Loucy (cell line): ENCODE data around the gene CACNB2.
A peak's percentile ranks its signal among the peaks of the same experiment; 100 is the strongest.

Experiments used
- H2AFZ ChIP-seq: fragments of 200-600 bp; sonication (generic); 2 replicates; pipeline ENCODE4 v1.6.0; 2016; ENCODE audit warnings: antibody characterized with exemption, mild to moderate bottlenecking, low read length, moderate library complexity
- H3F3A ChIP-seq: fragments of 200-600 bp; 2 replicates; pipeline ENCODE4 v1.6.0; 2016; ENCODE audit warnings: antibody characterized with exemption, low read depth, mild to moderate bottlenecking
- H3K27me3 ChIP-seq: fragments of 200-600 bp; sonication (generic); 2 replicates; pipeline ENCODE4 v1.6.1; 2014; ENCODE audit warnings: low read length, mild to moderate bottlenecking; ENCODE audit not compliant: insufficient read depth, poor library complexity, severe bottlenecking
- H3K36me3 ChIP-seq: fragments of 200-600 bp; sonication (generic); 2 replicates; pipeline ENCODE4 v1.6.1; 2016; ENCODE audit warnings: low read length; ENCODE audit not compliant: insufficient read depth
- H3K4me1 ChIP-seq: fragments of 200-600 bp; sonication (generic); 2 replicates; pipeline ENCODE4 v1.5.1; 2014; ENCODE audit warnings: low read length, mild to moderate bottlenecking; ENCODE audit not compliant: insufficient read depth, poor library complexity, severe bottlenecking
- H3K4me2 ChIP-seq: fragments of 200-600 bp; sonication (generic); 2 replicates; pipeline ENCODE4 v1.6.0; 2014; ENCODE audit warnings: antibody characterized with exemption, low read length, low read depth, mild to moderate bottlenecking; ENCODE audit not compliant: poor library complexity, severe bottlenecking
- H3K4me3 ChIP-seq: fragments of 200-600 bp; sonication (generic); 2 replicates; pipeline ENCODE4 v1.5.1; 2014; ENCODE audit warnings: low read length, mild to moderate bottlenecking, mixed read lengths; ENCODE audit not compliant: poor library complexity, severe bottlenecking
- H3K79me2 ChIP-seq: fragments of 200-600 bp; sonication (generic); 2 replicates; pipeline ENCODE4 v1.6.1; 2014; ENCODE audit warnings: low read length; ENCODE audit not compliant: insufficient read depth
- H3K9ac ChIP-seq: fragments of 200-600 bp; sonication (generic); 2 replicates; pipeline ENCODE4 v1.6.0; 2014; ENCODE audit warnings: mild to moderate bottlenecking, low read depth, low read length, moderate library complexity; ENCODE audit not compliant: poor library complexity, severe bottlenecking
- H3K9me2 ChIP-seq: fragments of 200-600 bp; sonication (generic); replicated peaks from 2 replicates; pipeline ENCODE4 v1.6.1; 2016; ENCODE audit warnings: low read depth, low read length, mixed read lengths
- H3K9me3 ChIP-seq: fragments of 200-600 bp; sonication (generic); 2 replicates; pipeline ENCODE4 v1.6.1; 2014; ENCODE audit warnings: mild to moderate bottlenecking, antibody characterized with exemption, low read length, low read depth; ENCODE audit not compliant: insufficient read depth
- H4K20me1 ChIP-seq: fragments of 200-600 bp; sonication (generic); 2 replicates; pipeline ENCODE4 v1.6.0; 2014; ENCODE audit warnings: antibody characterized with exemption, low read length, mild to moderate bottlenecking; ENCODE audit not compliant: insufficient read depth, poor library complexity, severe bottlenecking
- EZH2phosphoT487 ChIP-seq: fragments of 200-600 bp; IDR thresholded peaks from 2 replicates; pipeline ENCODE4 v1.6.1; 2018; ENCODE audit warnings: antibody characterized with exemption, mild to moderate bottlenecking, moderate library complexity, borderline replicate concordance
- TF ChIP-seq, protein P1 (sequence below): fragments of 200-600 bp; sonication (generic); conservative IDR thresholded peaks from 2 replicates; pipeline ENCODE4 v1.5.1; 2014; ENCODE audit warnings: mild to moderate bottlenecking, antibody characterized with exemption, low read length

CACNB2 gene

DNA sequence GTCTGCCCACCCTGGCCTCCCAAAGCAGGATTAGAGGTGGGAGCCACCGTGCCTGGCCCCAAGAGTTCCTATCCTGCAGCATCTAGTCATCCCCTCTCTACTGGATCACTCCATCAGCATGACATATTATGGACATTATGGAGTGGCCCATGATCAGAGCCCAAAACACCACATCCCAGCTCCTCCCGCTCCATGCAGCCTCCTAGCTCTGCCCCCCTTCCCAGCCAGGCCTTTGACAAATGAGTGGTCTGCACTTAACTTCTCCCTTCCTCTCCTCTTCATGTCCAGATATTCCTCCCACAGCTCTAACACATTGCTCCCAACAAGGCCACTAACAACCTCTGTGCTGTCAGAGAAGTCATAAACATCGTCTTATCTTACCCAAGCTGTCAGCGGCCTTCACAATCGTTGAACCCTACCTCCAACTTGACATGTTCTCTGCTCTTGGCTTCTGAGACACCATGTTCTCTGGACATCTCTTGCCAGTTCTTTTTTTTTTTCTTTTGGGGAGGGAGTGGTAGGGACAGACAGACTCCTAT lies 323.5 kb downstream of the CACNB2 start:
- Histone ChIP-seq H4K20me1 (no peaks in the 10 kb centered on the region), H3K9ac (no peak overlapping the region), H2AFZ (no peak overlapping the region), H3K9me2 (no peaks in the 10 kb centered on the region), H3K4me2 (no peak overlapping the region), H3K9me3 (no peaks in the 10 kb centered on the region), H3F3A (no peaks in the 10 kb centered on the region), H3K4me3 (no peak overlapping the region), H3K27me3 (no peaks in the 10 kb centered on the region), H3K79me2 (no peaks in the 10 kb centered on the region), H3K36me3 (no peaks in the 10 kb centered on the region), H3K4me1 (no peaks in the 10 kb centered on the region)
- no peak for TF ChIP-seq EZH2phosphoT487
- TF ChIP-seq, protein P1, sequence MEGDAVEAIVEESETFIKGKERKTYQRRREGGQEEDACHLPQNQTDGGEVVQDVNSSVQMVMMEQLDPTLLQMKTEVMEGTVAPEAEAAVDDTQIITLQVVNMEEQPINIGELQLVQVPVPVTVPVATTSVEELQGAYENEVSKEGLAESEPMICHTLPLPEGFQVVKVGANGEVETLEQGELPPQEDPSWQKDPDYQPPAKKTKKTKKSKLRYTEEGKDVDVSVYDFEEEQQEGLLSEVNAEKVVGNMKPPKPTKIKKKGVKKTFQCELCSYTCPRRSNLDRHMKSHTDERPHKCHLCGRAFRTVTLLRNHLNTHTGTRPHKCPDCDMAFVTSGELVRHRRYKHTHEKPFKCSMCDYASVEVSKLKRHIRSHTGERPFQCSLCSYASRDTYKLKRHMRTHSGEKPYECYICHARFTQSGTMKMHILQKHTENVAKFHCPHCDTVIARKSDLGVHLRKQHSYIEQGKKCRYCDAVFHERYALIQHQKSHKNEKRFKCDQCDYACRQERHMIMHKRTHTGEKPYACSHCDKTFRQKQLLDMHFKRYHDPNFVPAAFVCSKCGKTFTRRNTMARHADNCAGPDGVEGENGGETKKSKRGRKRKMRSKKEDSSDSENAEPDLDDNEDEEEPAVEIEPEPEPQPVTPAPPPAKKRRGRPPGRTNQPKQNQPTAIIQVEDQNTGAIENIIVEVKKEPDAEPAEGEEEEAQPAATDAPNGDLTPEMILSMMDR, result no peak

DNA sequence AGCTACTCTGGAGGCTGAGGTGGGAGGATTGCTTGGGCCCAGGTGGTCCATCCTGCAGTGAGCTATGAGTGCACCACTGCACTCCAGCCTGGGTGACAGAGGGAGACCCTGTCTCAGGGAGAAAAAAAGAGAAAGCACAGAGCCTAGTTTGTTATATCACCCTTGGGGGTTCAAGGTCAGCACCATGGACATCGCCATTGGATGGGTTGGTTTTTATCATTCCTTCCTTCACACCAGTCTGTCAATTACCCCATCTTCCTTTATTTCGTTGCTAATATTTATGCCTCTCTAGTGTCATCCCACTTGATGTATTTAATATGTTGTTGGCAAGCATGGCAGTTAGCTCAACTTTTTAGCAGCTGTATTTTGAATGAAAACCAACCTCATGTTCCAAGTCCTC lies 328.9 kb downstream of the CACNB2 start:
- TF ChIP-seq, protein P1, result no peak

DNA sequence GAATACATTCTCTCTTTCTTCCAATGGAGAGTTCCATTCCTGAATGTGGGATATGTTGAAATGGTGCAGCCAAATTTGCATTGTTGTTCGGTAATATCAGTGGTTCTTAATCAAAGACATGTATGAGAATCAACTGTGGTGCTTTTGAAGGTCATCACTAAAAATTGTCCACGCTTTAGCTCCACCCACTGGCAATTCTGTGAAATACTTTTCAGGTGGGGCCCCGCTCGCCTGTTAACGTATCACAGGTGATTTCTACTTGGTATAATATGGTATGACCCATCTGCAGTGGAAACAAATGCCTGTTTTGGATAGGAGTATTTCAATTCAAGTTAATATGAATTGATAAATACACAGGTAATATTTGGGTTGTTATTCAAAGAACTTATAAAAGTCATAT lies 332.8 kb downstream of the CACNB2 start:
- Histone ChIP-seq H3K4me2 (no peak overlapping the region), H3F3A (no peaks in the 10 kb centered on the region), H3K9me3 (no peaks in the 10 kb centered on the region), H3K79me2 (no peaks in the 10 kb centered on the region), H3K9me2 (no peaks in the 10 kb centered on the region), H3K36me3 (no peaks in the 10 kb centered on the region), H2AFZ (no peak overlapping the region), H3K4me3 (no peak overlapping the region), H3K4me1 (no peaks in the 10 kb centered on the region), H3K27me3 (no peaks in the 10 kb centered on the region), H4K20me1 (no peaks in the 10 kb centered on the region), H3K9ac (no peak overlapping the region)
- TF ChIP-seq EZH2phosphoT487, result no peak
- TF ChIP-seq, protein P1, result peak; percentile 54

More for the DNA sequence above, 328.9 kb downstream of the CACNB2 start:
- Histone ChIP-seq H3K27me3 (no peaks in the 10 kb centered on the region), H3F3A (no peaks in the 10 kb centered on the region), H3K9me3 (no peaks in the 10 kb centered on the region), H3K4me2 (no peak overlapping the region), H4K20me1 (no peaks in the 10 kb centered on the region), H3K4me3 (no peak overlapping the region), H3K4me1 (no peaks in the 10 kb centered on the region), H3K36me3 (no peaks in the 10 kb centered on the region), H2AFZ (no peak overlapping the region), H3K79me2 (no peaks in the 10 kb centered on the region), H3K9ac (no peak overlapping the region), H3K9me2 (no peaks in the 10 kb centered on the region)
